ENCODE data around the gene FKBP2.

Gene FKBP2

GRCh38 chr11:64237484-64237951 is 3.4 kb upstream of the FKBP2 start:
- peak overlapping the region; percentile 97 for H3K27ac ChIP-seq (replicated peaks)
- no peaks in the 10 kb centered on the region for H3K27me3 ChIP-seq (ENCODE audit: insufficient read depth, poor library complexity, severe bottlenecking)
- TF ChIP-seq SPI1 (IDR thresholded peaks at IDR 0.05; ENCODE audit: borderline replicate concordance, low read depth) (no peak), REST (IDR thresholded peaks at IDR 0.05; ENCODE audit: insufficient replicate concordance, low read depth) (no peak), POLR2AphosphoS5 (IDR thresholded peaks at IDR 0.05; ENCODE audit: low read depth) (no peak), CTCF (IDR thresholded peaks at IDR 0.05; ENCODE audit: insufficient read depth, low read length) (no peak), GABPA (IDR thresholded peaks at IDR 0.05; ENCODE audit: low read depth) (no peak)
- no peak overlapping the region for H3K4me3 ChIP-seq (replicated peaks; ENCODE audit: insufficient read depth, low read length)
- no peak for DNase-seq (ENCODE audit: low read depth in 1 of 2, low spot score in 1 of 2)

GRCh38 chr11:64238076-64238475 is 2.8 kb upstream of the FKBP2 start:
- H3K4me3 ChIP-seq (replicated peaks; ENCODE audit: insufficient read depth, low read length) = no peak overlapping the region
- TF ChIP-seq POLR2AphosphoS5 (IDR thresholded peaks at IDR 0.05; ENCODE audit: low read depth) = no peak
- no peak for TF ChIP-seq GABPA (IDR thresholded peaks at IDR 0.05; ENCODE audit: low read depth)
- TF ChIP-seq SPI1 (IDR thresholded peaks at IDR 0.05; ENCODE audit: borderline replicate concordance, low read depth) = peak; percentile 78
- H3K27me3 ChIP-seq (ENCODE audit: insufficient read depth, poor library complexity, severe bottlenecking) = no peaks in the 10 kb centered on the region
- DNase-seq (ENCODE audit: low read depth in 1 of 2, low spot score in 1 of 2) = peak in 1 of 2 experiments; percentile 70
- peak overlapping the region; percentile 97 for H3K27ac ChIP-seq (replicated peaks)

GRCh38 chr11:64238999-64239398 is 1.9 kb upstream of the FKBP2 start:
- H3K27ac ChIP-seq (replicated peaks) = peak overlapping the region; percentile 97
- H3K27me3 ChIP-seq (ENCODE audit: insufficient read depth, poor library complexity, severe bottlenecking) = no peaks in the 10 kb centered on the region
- TF ChIP-seq SPI1 (IDR thresholded peaks at IDR 0.05; ENCODE audit: borderline replicate concordance, low read depth) (no peak; the same call in 1 of the 2 replicates), GABPA (IDR thresholded peaks at IDR 0.05; ENCODE audit: low read depth) (0 out of 2 replicates have a peak, but pooled peaks have one; percentile 12), POLR2AphosphoS5 (IDR thresholded peaks at IDR 0.05; ENCODE audit: low read depth) (peak; percentile 83)
- peak in 1 of 2 experiments; percentile 90 for DNase-seq (ENCODE audit: low read depth in 1 of 2, low spot score in 1 of 2)
- H3K4me3 ChIP-seq (replicated peaks; ENCODE audit: insufficient read depth, low read length) = no peak overlapping the region

GRCh38 chr11:64239662-64240434 is 1.0 kb upstream of the FKBP2 start:
- H3K27ac ChIP-seq (replicated peaks) = peak overlapping the region; percentile 97
- peak; percentile 93 to 94 for DNase-seq (ENCODE audit: low read depth in 1 of 2, low spot score in 1 of 2)
- peak overlapping the region; percentile 80 for H3K4me3 ChIP-seq (replicated peaks; ENCODE audit: insufficient read depth, low read length)
- TF ChIP-seq SPI1 (IDR thresholded peaks at IDR 0.05; ENCODE audit: borderline replicate concordance, low read depth) (peak; percentile 90; the same call in 1 of the 2 replicates), CTCF (IDR thresholded peaks at IDR 0.05; ENCODE audit: insufficient read depth, low read length) (no peak), REST (IDR thresholded peaks at IDR 0.05; ENCODE audit: insufficient replicate concordance, low read depth) (no peak), POLR2AphosphoS5 (IDR thresholded peaks at IDR 0.05; ENCODE audit: low read depth) (no peak)
- no peaks in the 10 kb centered on the region for H3K27me3 ChIP-seq (ENCODE audit: insufficient read depth, poor library complexity, severe bottlenecking)
